GM12872 (cell line): ENCODE data around the gene INSYN1.

Experiments used
- CTCF ChIP-seq: IDR thresholded peaks from 3 replicates; pipeline ENCODE4 v1.5.1; 2011; ENCODE audit warnings: low read depth, mild to moderate bottlenecking, low read length, moderate library complexity; ENCODE audit not compliant: insufficient read depth

INSYN1 gene

GRCh38 chr15:73714695-73715301 lies 38.4 kb downstream of the INSYN1 start:
- TF ChIP-seq CTCF, result no peak

GRCh38 chr15:73712107-73712506 lies 41.0 kb downstream of the INSYN1 start:
- no peak for TF ChIP-seq CTCF

- no peak for TF ChIP-seq CTCF
Measured at GRCh38 chr15:73711526-73711925, 41.6 kb downstream of the INSYN1 start.

GRCh38 chr15:73710321-73710720 lies 42.8 kb downstream of the INSYN1 start:
- TF ChIP-seq CTCF, result no peak

GRCh38 chr15:73709686-73710085 lies 43.5 kb downstream of the INSYN1 start:
- no peak for TF ChIP-seq CTCF

GRCh38 chr15:73709241-73709640 lies 43.9 kb downstream of the INSYN1 start:
- TF ChIP-seq CTCF, result no peak

GRCh38 chr15:73708691-73709090 lies 44.5 kb downstream of the INSYN1 start:
- no peak for TF ChIP-seq CTCF
